Activated naive CD8-positive, alpha-beta T cell treated with anti-CD3 and anti-CD28 coated beads for 36 hours (primary cell): ENCODE measurements around the gene TATDN2. TPM values are rescaled to one million over a fixed set of nuclear protein-coding genes. Genes with fewer than 3 reads are reported as not detected.

ENCODE experiments used
- DNase-seq: peaks from one replicate; pipeline ENCODE4 v3.0.0; 2021
- H3K27ac Mint-ChIP-seq: one replicate; pipeline ENCODE4 v1.8.0; 2022; ENCODE audit warnings: mild to moderate bottlenecking, moderate library complexity, mixed read lengths
- H3K27me3 Mint-ChIP-seq: one replicate; pipeline ENCODE4 v1.8.0; 2022; ENCODE audit warnings: mild to moderate bottlenecking, mixed read lengths
- H3K36me3 Mint-ChIP-seq: one replicate; pipeline ENCODE4 v1.8.0; 2021; ENCODE audit warnings: mild to moderate bottlenecking, mixed read lengths
- H3K4me1 Mint-ChIP-seq: one replicate; pipeline ENCODE4 v1.8.0; 2021; ENCODE audit warnings: mixed read lengths
- H3K4me3 Mint-ChIP-seq: one replicate; pipeline ENCODE4 v1.8.0; 2022; ENCODE audit warnings: mild to moderate bottlenecking, moderate library complexity, mixed read lengths
- H3K9me3 Mint-ChIP-seq: one replicate; pipeline ENCODE4 v1.8.0; 2022; ENCODE audit warnings: mixed read lengths
- total RNA-seq, 2 experiments: library from RNA; stranded (reverse); gene quantifications; one replicate each; pipeline ENCODE4 v1.2.3, GENCODE V29; 2021

The TATDN2 gene
- total RNA-seq, 2 experiments from 2014 or later: 41.6 to 48.5 TPM

DNA sequence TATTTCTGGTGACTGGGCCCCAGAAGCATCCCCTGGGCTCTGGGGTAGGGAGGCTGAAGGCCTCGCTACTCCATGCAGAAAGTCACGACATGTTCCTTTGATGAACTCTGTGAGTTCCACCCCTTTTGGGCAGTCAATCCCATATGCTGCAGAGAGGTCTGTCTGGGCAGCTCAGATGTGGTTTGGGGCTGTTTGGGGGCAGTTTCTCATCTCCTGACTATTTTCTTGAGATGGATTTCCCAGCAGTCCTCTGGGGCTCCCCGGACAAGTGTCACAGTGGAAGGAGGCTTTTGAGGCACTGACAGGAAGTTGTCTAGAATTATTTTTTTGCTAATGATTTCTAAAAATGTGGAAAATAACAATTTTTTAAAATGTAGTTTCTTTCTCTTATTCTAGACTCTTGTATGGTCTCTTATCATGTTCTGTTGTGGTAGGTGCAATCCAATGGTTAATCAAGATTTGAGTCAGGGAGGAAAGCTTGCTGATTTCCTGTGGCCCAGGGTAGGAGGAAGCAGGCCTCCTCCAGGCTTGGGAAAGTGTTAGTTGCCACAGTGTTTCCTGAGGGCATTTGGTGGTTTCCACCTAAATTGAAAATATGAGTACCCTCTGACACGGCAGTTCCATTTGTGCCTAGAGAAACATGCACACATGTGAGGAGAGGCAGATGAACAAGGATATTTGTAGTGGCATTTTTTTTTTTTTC lies 19.9 kb upstream of the TATDN2 start:
- DNase-seq: peak; percentile 60
- H3K27ac Mint-ChIP-seq: peak overlapping the region; percentile 90
- no peaks in the 10 kb centered on the region for H3K27me3 Mint-ChIP-seq
- peaks cover 44% of the 10 kb centered on the region for H3K4me1 Mint-ChIP-seq
- H3K4me3 Mint-ChIP-seq: peak overlapping the region; percentile 30
- H3K9me3 Mint-ChIP-seq: peaks cover 2% of the 10 kb centered on the region
- peaks cover 10% of the 10 kb centered on the region for H3K36me3 Mint-ChIP-seq

DNA sequence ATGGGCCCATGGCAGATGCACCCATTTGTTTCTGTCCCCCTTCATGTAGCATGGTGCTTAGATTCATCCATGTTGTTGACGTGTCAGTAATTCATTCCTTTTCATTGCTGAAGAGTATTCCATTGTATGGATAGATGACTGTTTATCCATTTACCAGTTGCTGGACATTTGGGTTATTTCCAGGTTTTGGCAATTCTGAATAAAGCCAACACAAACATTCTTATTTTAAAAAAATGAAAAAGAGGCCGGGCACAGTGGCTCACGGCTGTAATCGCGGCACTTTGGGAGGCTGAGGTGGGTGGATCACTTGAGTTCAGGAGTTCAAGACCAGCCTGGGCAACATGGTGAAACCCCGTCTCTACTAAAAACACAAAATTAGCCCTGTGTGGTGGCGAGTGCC lies 18.7 kb upstream of the TATDN2 start:
- DNase-seq: no peak
- H3K9me3 Mint-ChIP-seq: peaks cover 2% of the 10 kb centered on the region
- peaks cover 11% of the 10 kb centered on the region for H3K36me3 Mint-ChIP-seq
- no peak overlapping the region for H3K4me3 Mint-ChIP-seq
- H3K27ac Mint-ChIP-seq: no peak overlapping the region
- H3K4me1 Mint-ChIP-seq: peaks cover 37% of the 10 kb centered on the region
- H3K27me3 Mint-ChIP-seq: no peaks in the 10 kb centered on the region

DNA sequence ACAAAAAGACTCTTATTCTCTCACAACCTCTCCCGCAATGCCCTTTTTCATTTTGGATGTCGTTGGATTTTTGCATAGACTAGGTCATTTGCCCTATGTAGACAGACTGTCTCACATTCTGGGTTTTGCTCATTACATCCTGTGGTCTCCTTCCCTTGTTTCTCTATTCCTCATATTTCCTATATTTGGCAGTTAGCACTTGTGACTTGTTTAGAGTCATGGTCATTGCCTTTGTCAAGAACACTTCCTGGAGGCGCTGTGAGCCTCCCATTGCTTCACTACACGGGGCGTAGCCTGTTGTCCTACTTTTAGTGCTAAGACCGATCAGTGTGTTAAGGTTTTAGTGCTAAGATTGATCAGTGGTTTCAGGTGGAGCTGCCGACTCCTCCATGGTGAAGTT lies 16.1 kb upstream of the TATDN2 start:
- H3K27me3 Mint-ChIP-seq: no peaks in the 10 kb centered on the region
- no peak for DNase-seq
- peaks cover 18% of the 10 kb centered on the region for H3K36me3 Mint-ChIP-seq
- peaks cover 24% of the 10 kb centered on the region for H3K4me1 Mint-ChIP-seq
- no peak overlapping the region for H3K4me3 Mint-ChIP-seq
- H3K9me3 Mint-ChIP-seq: no peaks in the 10 kb centered on the region
- no peak overlapping the region for H3K27ac Mint-ChIP-seq

DNA sequence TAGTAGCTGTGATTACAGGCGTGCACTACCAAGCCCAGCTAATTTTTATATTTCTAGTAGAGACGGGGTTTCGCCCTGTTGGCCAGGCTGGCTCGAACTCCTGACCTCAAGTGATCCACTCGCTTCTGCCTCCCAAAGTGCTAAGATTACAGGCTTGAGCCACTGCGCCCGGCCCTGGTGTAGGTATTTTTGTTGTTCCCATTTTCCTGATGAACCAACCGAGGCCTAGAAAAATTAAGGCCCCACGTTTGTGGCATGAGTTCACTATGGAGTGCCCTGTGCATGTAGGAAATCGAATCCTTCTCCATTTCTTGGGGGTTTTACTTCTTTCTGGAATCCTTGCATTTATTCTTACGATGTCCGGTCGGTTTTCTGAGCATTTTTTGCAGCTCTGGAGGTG lies 14.3 kb upstream of the TATDN2 start:
- peaks cover 20% of the 10 kb centered on the region for H3K4me1 Mint-ChIP-seq
- H3K9me3 Mint-ChIP-seq: no peaks in the 10 kb centered on the region
- no peaks in the 10 kb centered on the region for H3K27me3 Mint-ChIP-seq
- no peak overlapping the region for H3K4me3 Mint-ChIP-seq
- H3K36me3 Mint-ChIP-seq: peaks cover 30% of the 10 kb centered on the region
- H3K27ac Mint-ChIP-seq: no peak overlapping the region
- DNase-seq: no peak

GRCh38 chr3:10234526-10235230 lies 13.6 kb upstream of the TATDN2 start:
- H3K9me3 Mint-ChIP-seq: no peaks in the 10 kb centered on the region
- H3K27me3 Mint-ChIP-seq: no peaks in the 10 kb centered on the region

GRCh38 chr3:10235551-10235950 lies 12.7 kb upstream of the TATDN2 start:
- H3K27me3 Mint-ChIP-seq: no peaks in the 10 kb centered on the region
- H3K4me3 Mint-ChIP-seq: no peak overlapping the region
- DNase-seq: no peak
- H3K36me3 Mint-ChIP-seq: peaks cover 36% of the 10 kb centered on the region
- peaks cover 15% of the 10 kb centered on the region for H3K4me1 Mint-ChIP-seq
- H3K9me3 Mint-ChIP-seq: no peaks in the 10 kb centered on the region
- H3K27ac Mint-ChIP-seq: no peak overlapping the region

More at GRCh38 chr3:10234526-10235230, 13.6 kb upstream of the TATDN2 start:
- H3K4me1 Mint-ChIP-seq: peaks cover 15% of the 10 kb centered on the region
- peaks cover 34% of the 10 kb centered on the region for H3K36me3 Mint-ChIP-seq
- H3K4me3 Mint-ChIP-seq: no peak overlapping the region
- no peak for DNase-seq
- no peak overlapping the region for H3K27ac Mint-ChIP-seq

DNA sequence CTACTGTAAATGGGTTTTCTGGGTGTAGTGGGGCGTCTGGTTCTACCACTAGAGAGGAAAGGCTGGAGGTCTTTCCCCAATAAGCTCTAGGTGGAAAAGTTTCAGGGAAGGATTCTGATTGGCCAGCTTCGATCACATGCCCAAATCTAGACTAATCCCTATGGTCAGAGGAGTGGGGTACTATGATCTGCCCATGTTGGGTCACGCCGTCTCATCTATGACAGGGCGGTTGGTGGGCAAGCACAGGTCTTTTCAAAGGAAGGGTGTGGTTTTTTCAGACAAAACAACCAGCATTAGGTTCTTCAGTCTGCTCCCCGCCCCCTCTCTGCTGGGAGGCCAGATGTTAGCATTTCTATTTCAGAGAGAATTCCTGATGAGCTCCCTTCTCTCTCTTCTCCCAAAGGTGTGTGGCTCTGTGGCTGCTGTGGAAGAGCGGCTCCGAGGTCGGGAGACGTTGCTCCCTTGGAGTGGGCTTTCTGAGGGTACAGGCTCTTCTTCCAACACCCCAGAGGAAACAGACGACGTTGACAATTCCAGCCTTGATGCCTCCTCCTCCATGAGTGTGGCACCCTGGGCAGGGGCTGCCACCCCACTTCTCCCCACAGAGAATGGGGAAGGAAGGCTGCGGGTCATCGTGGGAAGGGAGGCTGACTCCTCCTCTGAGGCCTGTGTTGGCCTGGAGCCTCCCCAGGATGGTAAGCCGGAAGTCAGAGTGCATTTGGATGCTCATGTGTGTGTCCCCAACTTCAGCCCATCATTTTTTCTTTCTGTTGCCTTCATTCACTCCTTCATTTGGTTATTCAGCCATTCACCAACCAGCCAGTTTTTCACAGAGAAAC lies 9.7 kb upstream of the TATDN2 start:
- H3K4me1 Mint-ChIP-seq: peaks cover 43% of the 10 kb centered on the region

DNA sequence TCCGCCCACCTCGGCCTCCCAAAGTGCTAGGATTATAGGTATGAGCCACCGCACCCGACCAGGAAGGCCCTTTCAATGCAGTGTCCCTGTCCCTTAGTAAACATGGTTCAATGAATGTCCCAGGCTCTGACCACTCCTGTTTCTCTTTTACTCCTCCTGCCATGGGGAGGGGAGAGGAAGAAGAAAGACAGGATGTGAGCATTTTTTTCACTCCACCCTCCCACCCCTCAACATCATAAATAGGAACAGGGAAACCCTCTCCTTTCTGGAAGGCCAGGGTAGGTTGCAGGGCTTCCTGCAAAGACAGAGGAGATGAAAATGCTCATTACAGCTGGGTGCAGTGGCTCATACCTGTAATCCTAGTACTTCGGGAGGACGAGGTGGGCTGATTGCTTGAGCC lies 7.5 kb upstream of the TATDN2 start:
- H3K27ac Mint-ChIP-seq: peak overlapping the region; percentile 95
- DNase-seq: no peak
- H3K27me3 Mint-ChIP-seq: no peaks in the 10 kb centered on the region
- H3K9me3 Mint-ChIP-seq: peaks cover 13% of the 10 kb centered on the region
- peaks cover 57% of the 10 kb centered on the region for H3K36me3 Mint-ChIP-seq
- no peak overlapping the region for H3K4me3 Mint-ChIP-seq
- peaks cover 51% of the 10 kb centered on the region for H3K4me1 Mint-ChIP-seq

More for the DNA sequence above, 9.7 kb upstream of the TATDN2 start:
- Mint-ChIP-seq H3K27me3 (no peaks in the 10 kb centered on the region), H3K4me3 (no peak overlapping the region), H3K9me3 (no peaks in the 10 kb centered on the region), H3K36me3 (peaks cover 40% of the 10 kb centered on the region), H3K27ac (peak overlapping the region; percentile 73)
- no peak for DNase-seq

- Mint-ChIP-seq H3K9me3 (peaks cover 19% of the 10 kb centered on the region), H3K36me3 (peaks cover 58% of the 10 kb centered on the region), H3K4me1 (peaks cover 53% of the 10 kb centered on the region), H3K27ac (peak overlapping the region; percentile 95), H3K4me3 (peak overlapping the region; percentile 47), H3K27me3 (no peaks in the 10 kb centered on the region)
- DNase-seq: peak; percentile 83
Observed at GRCh38 chr3:10242182-10243065, 5.8 kb upstream of the TATDN2 start.

DNA sequence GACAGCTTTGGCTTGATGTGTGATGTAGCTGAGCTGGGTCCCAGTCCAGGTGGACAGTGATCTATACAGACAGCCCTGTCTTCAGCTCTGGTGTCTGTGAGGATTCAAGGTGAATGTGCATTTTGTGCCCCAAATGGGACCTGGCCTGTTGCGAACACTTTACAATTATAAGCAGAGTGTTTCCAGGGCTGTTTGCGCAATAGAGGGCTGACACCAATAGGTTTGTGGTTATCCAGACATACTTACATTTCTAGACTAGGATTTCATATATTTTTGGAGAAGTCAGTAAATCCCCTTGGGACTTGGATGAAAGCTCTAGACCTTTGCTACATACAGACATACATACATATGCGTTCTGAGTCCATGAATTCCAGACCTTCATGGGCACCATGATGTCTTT lies 4.2 kb upstream of the TATDN2 start:
- Mint-ChIP-seq H3K4me1 (peaks cover 46% of the 10 kb centered on the region), H3K27ac (peak overlapping the region; percentile 79), H3K27me3 (no peaks in the 10 kb centered on the region)

DNA sequence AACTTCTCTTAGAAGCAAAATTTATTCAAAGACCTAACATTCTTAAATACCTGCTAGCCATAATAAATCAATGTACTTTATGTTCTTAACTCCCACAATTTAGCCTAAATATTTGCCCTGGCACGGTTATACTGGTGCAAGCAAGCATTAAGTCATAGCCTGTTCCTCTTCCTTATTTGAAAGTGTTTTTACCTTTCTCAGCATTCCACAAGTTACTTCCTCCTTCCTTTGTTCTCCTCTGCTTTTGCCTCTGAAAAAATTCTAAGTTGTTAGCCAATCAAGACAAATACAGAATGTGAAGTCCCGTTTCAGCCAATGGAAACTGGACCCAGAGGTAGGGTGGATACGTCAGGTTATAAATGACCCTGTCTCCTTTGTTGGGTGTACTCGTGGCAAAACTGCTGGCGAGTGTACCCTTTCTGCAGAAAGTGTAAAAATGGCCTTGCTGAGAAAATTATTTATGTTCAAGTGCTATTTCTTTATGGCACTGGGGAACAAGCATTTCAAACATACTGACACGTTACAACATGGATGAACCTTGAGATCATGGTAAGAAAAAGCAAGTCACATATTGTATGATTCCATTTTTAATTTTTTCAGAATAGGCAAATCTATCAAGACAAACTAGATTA lies 3.1 kb upstream of the TATDN2 start:
- Mint-ChIP-seq H3K27me3 (no peaks in the 10 kb centered on the region), H3K4me3 (no peak overlapping the region), H3K36me3 (peaks cover 58% of the 10 kb centered on the region), H3K27ac (no peak overlapping the region), H3K9me3 (peaks cover 23% of the 10 kb centered on the region), H3K4me1 (peaks cover 53% of the 10 kb centered on the region)
- no peak for DNase-seq

More for the DNA sequence above, 4.2 kb upstream of the TATDN2 start:
- H3K4me3 Mint-ChIP-seq: no peak overlapping the region
- H3K36me3 Mint-ChIP-seq: peaks cover 54% of the 10 kb centered on the region
- peaks cover 23% of the 10 kb centered on the region for H3K9me3 Mint-ChIP-seq
- no peak for DNase-seq

GRCh38 chr3:10247679-10248183 lies 528 bp upstream of the TATDN2 start:
- H3K27me3 Mint-ChIP-seq: no peaks in the 10 kb centered on the region
- no peak for DNase-seq
- H3K4me3 Mint-ChIP-seq: peak overlapping the region; percentile 73
- peaks cover 27% of the 10 kb centered on the region for H3K9me3 Mint-ChIP-seq
- H3K27ac Mint-ChIP-seq: peak overlapping the region; percentile 91
- H3K4me1 Mint-ChIP-seq: peaks cover 46% of the 10 kb centered on the region
- peaks cover 79% of the 10 kb centered on the region for H3K36me3 Mint-ChIP-seq

- Mint-ChIP-seq H3K27me3 (no peaks in the 10 kb centered on the region), H3K4me3 (peak overlapping the region; percentile 91), H3K9me3 (peaks cover 25% of the 10 kb centered on the region), H3K27ac (peak overlapping the region; percentile 93), H3K36me3 (peaks cover 83% of the 10 kb centered on the region), H3K4me1 (peaks cover 48% of the 10 kb centered on the region)
- peak; percentile 80 for DNase-seq
Observed at GRCh38 chr3:10248984-10249748, 907 bp downstream of the TATDN2 start.
